T-helper 2 cell treated with Interferon-gamma antibody and Interleukin-4, amounts not matched to agents 100 ng/mL and 5 ng/mL, for 36 hours (primary cell): ENCODE measurements around the gene RMP24. TPM values are rescaled to one million over a fixed set of nuclear protein-coding genes. Genes with fewer than 3 reads are reported as not detected.

Experiments
- intact Hi-C: fragments of 100-400 bp; cut with micrococcal nuclease; formaldehyde crosslinking; loops from one replicate; pipeline ENCODE4 v1.15.1; 2023
- total RNA-seq: library from RNA; stranded (reverse); gene quantifications from 2 replicates; pipeline ENCODE4 v1.2.3, GENCODE V29; 2022

Gene RMP24

DNA sequence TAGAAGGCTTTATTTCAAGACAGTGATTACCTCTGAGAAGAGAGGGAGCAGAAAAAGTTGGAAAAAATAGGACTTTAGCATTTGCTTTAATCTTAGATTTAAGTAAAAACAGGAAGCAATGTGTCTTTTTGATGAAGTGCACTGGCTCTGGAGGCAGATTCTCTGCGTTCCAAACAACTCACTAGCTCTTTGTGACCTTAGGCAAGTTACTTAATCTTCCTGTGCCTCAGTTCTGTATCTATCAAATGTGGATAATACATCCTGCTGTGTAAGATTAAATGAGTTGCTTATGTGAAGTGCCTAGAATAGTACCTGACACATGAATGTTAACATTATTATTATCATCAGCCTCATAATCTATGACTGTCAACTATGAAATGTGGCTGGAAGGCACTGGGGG is 52.5 kb downstream of the RMP24 start:
- intact Hi-C loops, result no loop called here

DNA sequence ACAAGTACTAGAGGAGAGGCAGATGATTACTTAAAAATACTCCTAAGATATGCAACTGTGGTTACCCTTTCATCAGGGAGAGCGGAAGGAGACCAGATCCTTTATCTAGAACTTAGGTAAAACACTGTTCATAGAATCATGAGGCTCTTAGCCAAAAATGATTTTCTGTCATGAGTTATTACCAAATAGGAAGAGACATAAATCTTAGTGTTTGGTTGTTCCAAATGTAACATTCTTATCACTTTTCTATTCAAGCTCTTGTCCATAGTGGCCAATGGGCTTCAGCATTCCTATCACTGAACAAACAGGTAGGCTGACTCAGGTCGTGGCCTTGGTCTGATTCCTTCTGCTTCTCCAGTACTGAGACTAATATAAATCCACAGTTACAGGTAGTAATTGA is 56.4 kb downstream of the RMP24 start:
- intact Hi-C loops, result no loop called here

Other genes starting within 250 kb of the RMP24 start
- 28.6 and 30.9 TPM in 2 replicates for gene RPRD1A, start 94.9 kb downstream of the RMP24 start, total RNA-seq
- 22.3 and 23.4 TPM in 2 replicates for gene SLC39A6, start 156.7 kb downstream of the RMP24 start, total RNA-seq
- 68.0 and 71.9 TPM in 2 replicates for gene ELP2, start 157.2 kb downstream of the RMP24 start, total RNA-seq
- 0.07 and 0.30 TPM in 2 replicates for gene MOCOS, start 214.8 kb downstream of the RMP24 start, total RNA-seq